Stimulated activated CD8-positive, alpha-beta memory T cell treated with anti-CD3 and anti-CD28 coated beads, Interleukin-15, amount 100 ng/mL, for 1 hour (primary cell): Measurements from ENCODE around the gene SNRNP25.
"Not testable (repeated sequence)": the region's sequence is repeated elsewhere in the genome, so short reads cannot be mapped to it uniquely, and the experiment has no call there.

Experiments used
- DNase-seq: peaks from one replicate; pipeline ENCODE4 v3.0.0-alpha.2; 2020; ENCODE audit warnings: low read depth

The SNRNP25 gene

DNA sequence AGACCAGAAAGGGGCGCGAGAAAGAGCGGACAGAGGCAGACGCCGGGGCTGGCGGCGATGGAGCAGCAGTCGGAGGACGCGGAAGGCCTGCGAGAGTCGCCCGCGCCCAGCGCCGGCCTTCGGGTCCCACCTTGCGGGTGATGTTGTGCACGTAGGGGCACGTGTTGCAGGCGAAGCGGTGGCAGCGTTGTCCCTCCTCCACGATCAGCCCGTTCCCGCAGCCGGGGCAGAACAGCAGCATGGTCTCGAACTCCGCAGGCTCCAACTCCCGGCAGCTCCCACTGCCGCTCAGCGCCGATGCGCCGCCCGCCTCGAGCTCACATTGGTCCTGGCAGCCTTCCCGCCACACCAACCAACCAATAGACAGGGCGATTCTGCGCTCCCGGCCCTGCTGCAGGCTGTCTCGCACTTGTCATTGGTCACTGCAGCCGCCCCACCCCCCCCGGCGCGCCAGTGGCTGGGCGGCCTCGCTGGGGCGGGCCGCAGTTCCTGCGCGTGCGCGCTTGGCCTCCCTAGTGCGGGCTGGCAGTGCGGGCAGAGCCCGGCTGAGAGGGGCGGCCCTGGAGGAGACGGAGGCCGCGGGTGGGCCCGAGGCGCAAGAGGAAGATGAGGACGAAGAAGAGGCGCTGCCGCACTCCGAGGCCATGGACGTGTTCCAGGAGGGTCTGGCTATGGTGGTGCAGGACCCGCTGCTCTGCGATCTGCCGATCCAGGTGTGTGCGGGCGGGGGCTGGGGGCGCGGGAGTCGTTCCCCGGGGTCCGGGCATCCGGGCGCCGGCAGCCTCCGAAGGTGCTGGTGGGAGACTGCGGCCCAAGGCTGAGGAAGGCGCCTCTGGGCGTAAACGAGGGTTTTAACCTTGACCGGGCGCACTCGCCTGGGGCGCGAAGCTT lies at the start of gene SNRNP25, which contains the start of gene POLR3K:
SNRNP25 (plus strand) TSS at position 483 of the 891 bp plus-strand sequence; CDS start at position 672, 189 bp downstream.
POLR3K (minus strand) TSS at position 263 of the 891 bp plus-strand sequence; CDS start at position 241, 22 bp downstream.
- peak; percentile 93 for DNase-seq

DNA sequence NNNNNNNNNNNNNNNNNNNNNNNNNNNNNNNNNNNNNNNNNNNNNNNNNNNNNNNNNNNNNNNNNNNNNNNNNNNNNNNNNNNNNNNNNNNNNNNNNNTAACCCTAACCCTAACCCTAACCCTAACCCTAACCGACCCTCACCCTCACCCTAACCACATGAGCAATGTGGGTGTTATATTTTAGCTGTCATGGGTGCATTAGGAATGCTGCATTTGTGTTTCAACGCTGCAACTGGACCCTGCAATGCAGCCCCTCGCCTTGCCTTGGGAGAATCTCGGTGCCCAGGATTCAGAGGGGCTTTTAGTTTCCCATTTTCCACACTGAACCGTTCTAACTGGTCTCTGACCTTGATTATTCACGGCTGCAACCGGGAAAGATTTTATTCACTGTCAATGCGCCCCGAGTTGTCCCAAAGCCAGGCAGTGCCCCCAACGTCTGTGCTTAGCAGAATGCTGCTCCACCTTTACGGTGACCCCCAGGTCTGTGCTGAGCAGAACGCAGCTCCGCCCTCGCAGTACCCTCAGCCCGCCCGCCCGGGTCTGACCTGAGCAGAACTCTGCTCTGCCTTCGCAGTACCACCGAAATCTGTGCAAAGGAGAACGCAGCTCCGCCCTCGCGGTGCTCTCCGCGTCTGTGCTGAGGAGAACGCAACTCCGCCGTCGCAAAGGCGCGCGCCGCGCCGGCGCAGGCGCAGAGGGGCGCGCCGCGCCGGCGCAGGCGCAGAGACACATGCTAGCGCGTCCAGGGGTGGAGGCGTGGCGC lies 43.5 kb upstream of the SNRNP25 start:
- no peak for DNase-seq

DNA sequence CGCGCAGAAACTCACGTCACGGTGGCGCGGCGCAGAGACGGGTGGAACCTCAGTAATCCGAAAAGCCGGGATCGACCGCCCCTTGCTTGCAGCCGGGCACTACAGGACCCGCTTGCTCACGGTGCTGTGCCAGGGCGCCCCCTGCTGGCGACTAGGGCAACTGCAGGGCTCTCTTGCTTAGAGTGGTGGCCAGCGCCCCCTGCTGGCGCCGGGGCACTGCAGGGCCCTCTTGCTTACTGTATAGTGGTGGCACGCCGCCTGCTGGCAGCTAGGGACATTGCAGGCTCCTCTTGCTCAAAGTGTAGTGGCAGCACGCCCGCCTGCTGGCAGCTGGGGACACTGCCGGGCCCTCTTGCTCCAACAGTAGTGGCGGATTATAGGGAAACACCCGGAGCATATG lies 42.9 kb upstream of the SNRNP25 start:
- peak; percentile 82 for DNase-seq

DNA sequence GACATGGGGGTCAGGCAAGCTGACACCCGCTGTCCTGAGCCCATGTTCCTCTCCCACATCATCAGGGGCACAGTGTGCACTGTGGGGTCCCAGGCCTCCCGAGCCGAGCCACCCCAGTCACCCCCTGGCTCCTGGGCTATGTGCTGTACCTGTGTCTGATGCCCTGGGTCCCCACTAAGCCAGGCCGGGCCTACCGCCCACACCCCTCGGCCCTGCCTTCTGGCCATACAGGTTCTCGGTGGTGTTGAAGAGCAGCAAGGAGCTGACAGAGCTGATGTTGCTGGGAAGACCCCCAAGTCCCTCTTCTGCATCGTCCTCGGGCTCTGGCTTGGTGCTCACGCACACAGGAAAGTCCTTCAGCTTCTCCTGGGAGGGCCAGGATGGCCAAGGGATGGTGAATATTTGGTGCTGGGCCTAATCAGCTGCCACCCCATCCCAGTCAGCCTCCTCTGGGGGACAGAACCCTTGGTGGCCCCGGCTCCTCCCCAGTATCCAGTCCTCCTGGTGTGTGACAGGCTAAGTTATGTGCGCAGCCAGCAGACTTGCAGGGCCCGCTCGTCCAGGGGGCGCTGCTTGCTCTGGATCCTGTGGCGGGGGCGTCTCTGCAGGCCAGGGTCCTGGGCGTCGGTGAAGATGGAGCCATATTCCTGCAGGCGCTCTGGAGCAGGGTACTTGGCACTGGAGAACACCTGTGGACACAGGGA lies 36.4 kb upstream of the SNRNP25 start:
- not testable (repeated sequence) for DNase-seq

DNA sequence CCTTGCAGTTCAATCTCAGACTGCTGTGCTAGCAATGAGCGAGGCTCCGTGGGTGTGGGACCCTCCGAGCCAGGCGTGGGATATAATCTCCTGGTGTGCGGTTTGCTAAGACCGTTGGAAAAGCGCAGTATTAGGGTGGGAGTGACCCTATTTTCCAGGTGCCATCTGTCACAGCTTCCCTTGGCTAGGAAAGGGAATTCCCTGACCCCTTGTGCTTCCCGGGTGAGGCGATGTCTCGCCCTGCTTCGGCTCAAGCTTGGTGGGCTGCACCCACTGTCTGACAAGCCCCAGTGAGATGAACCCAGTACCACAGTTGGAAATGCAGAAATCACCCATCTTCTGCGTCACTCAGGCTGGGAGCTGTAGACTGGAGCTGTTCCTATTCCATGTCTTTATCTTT lies 32.7 kb upstream of the SNRNP25 start:
- DNase-seq = not testable (repeated sequence)

DNA sequence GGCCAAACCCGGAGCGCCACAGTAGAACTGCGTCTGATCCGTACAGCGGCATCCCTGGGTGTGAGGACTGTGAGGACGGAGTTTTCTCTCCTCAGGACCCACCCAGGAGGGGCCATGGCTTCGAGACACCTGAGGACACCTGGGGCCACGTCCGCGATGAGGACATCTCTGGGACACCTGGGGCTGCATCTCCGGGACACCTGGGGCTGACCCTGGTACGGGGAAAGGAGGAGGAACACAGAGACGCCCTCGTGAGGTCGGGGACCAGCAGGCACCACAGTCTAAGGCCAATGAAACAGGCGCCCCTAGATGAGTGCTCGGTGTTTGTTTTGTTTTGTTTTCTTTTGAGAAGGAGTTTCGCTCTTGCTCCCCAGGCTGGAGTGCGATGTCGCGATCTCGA lies 29.5 kb upstream of the SNRNP25 start:
- not testable (repeated sequence) for DNase-seq

DNA sequence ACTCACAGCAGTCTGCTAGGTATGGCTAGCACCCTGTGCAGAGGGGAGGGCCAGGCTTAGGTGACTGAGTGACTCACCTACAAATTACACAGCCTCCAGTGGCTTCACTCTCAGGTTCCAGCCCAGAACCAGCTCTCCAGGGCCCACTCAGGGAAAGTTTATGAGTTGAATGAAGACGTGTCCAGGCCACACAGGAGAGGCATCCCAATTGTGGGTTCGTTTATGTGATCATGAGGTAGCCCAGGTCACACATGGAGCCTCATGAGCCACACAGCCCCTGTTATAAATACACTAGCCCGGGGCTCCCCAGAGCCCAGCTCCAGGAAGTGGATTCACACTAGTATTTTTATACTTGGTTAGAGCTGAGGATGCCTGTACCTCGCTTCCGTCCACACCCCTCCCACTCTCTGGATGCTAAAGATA lies 27.7 kb upstream of the SNRNP25 start:
- not testable (repeated sequence) for DNase-seq

DNA sequence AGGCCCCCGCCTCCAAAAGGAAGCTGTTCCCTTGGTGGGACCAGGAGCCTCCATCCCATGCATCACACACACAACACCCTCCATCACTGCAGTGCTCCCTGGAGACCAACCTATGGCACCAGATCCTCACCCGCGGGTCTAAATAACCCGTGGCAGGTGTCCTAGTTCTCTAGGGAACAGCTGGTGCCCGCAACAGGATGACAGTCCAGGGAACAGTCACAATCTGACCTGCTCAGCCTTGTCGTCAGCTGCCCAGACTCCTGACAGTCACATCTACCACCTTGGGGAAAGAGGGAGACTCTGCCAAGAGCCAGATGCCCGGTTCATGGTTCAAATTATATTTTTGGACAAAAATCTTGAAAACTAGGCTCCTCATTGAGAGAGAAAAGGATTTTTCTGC lies 23.0 kb upstream of the SNRNP25 start:
- DNase-seq = not testable (repeated sequence)

DNA sequence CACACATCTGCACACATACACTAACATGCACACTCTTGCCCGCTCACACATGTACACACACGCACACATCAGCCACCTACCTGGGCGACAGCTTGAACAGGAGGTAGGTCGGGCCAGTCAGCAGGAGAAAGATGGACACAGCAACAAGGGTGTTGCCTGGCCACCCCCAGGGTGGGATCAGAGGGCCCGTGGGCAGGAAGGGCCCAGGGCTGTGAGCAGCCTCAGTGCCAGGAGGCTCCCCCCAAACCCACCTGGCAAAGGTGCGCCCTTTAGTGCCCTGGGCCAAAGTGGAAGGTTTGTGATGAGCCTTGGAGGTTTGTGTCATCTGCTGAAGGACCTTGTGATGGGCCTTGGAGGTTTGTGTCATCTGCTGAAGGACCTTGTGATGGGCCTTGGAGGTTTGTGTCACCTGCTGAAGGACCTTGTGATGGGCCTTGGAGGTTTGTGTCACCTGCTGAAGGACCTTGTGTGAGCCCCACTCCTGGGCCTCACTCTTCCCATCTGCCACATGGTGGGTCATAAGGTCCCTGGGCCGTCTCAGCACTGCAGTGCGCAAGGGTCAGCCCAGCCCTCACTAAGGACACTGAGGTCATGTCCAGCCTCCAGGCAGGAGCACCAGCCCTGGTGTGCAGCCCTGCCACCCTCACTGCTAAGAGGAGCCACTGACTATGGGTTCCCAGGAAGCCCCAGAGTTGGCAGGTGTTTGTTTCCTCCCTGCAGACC lies 20.3 kb upstream of the SNRNP25 start:
- not testable (repeated sequence) for DNase-seq

DNA sequence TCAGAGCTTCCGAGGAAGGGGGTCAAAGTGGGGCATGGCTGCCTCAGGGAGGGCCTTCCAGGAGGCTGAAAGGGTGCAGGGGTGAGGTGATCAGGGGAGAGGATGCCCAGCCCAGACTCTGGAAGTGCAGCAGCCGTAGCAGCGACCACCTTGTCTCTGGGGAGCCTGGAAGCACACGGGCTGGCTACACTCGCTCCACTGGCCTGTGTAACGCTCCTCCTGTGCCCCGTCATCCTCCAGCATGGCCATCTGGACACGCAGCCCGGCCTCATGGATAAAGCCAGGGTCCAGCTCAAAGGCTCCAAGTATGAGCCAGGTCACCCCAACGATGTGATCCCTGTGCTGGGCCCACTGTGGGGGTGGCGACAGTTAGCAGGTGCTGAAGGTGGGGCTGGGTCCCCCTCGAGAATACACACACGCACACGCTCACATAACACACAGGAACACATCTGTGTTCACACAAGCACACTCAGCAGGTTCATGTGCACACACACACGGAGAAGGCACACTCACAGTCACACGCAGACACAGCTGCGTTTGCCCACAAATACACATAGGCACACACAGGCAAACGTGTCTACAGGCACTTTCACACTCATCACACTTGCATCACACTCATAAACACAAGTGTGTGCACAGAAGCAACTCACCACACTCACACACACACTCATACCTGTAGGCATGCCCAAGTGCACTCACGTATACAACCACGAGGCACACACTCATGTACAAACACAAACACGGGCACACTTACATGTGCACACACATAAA lies 19.6 kb upstream of the SNRNP25 start:
- DNase-seq = no peak

DNA sequence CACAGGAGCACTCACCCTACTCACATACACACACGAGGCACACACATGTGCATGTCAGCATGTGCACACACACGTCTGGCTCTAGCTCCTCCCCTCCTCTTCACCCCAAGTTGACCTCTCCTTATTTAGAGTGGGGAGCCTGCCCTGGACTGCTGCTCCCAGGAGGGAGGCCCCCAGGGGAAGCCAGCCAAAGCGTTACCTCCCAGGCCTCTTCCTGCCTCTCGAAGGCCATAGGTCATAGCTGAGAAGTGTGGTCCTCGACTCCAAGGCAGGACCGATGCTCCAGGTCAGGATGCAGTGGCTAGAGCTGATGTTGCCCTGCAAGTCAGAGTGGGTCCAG lies 19.0 kb upstream of the SNRNP25 start:
- no peak for DNase-seq

DNA sequence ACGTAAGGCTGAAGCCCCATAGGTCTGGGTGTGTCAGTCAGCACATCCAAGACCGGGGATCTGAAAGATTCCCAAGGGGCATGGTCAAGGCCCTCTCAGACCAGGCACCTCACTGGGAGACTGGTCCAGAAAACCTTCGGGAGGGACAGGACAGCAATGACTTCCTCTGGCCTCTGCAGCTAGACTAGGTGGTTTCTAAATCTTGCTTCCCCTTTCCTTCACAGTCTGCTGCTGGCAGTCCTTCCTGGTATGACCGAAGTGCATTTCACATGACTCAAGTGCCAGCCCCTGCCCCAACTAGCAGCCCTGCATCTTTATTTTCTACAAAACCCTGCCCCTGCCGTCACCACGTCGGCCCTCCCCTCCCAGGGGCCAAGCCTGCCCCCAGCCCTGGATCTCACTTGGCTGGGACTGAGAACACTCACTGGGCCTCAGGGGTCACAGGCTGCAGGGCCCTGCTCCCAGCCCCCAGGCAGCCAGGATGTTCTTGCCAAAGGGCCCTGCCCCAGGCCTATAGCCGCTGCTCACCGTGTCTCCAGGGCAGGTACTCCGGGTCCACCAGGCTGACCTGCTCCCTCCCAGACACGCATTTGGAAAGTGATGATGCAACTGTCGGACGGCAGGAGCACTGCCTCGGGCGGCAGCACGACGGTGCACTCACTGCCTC lies 18.5 kb upstream of the SNRNP25 start:
- no peak for DNase-seq

DNA sequence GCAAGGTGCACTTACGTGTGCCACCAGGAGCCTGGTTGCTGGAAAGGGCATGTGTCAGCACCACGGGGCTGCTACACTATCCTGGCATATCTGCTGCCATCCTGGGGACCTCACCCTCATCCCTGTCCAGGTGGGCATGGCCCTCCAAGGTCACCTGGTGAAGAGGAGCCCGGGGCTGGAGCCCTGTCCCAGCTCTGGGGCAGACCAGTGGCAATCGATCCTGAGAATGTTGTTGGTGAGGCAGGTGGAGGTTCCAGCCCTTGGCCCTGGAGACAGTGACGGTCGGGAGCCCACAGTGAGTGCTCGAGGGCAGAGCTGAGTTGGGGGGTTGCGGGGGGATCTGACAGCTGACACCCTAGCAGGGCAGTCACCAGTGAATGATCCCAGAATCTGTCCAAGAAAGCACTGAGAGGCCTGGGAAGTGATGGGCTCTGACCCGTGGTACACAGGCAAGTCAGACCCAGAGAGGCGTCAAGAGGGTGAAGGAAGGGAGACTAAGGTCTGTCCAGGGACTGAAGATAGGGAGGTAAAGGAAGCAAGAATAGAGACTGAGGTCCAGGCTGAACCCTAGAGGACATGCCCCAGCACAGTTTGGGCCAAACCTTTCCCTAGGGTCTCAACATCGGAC lies 17.8 kb upstream of the SNRNP25 start:
- DNase-seq = no peak

DNA sequence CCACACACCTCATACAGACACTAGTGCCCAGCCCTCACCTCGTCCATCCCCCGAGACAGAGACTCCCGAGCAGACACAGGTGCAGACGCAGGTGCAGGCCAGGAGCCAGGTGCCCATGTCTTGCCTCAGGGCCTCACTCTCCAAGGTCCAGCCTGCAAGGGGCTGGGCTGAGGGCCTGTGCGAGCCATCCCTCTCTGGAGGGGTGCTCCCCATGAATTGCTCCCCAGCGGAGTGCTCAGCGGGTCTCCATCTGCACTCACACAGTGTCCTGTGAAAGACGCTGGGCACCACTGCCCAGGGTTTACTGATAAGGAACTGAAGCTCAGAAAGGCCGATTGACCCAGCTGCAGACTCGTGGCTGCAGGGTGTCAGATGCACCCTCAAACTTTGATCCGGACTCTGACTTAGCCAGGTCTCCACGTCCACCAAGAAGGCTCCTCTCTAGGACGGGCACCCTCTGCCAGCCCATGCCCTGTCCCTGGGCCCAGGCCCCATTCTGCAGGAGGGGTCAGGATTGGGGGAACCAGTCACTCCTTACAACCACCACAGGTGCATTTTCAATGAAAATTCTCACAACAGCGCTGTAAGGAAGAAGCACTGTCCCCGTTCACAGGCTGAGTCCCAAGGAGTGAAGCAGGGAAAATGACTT lies 17.2 kb upstream of the SNRNP25 start:
- no peak for DNase-seq

DNA sequence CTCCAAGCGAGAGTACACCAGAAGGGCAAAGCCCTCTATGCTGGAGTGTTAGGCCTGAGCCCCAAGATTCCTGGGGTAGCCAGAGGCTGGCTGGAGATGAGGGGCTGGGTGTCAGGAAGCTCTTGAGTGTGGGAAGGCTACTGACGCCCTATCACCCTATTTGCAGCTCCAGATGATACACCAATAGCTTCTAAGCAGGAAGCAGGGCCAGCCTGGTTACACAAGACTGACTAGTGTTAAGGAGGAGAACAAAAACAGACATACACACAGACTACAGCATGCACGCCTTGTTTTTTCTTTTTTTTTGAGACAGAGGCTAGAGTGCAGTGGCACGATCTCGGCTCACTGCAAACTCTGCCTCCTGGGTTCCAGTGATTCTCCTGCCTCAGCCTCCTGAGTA lies 16.1 kb upstream of the SNRNP25 start:
- no peak for DNase-seq

DNA sequence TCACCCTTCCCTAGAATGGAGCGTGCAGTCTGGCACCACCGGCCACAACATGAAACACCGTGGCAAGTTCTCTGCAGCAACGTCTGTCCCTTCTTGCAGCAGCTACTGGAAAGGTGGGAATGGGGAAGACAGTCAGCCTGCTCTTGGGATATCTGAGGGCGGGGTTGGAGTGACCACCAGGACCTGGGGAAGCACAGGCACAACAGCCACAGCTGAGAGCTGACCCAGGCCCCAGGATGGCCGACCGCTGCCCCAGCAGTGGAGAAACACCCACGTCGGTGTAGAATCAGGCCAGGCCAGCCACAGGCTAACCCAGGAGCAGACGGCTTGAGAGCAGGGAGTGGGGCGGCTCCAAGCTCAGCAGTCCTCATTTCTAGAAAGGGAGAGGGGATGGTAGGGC lies 15.4 kb upstream of the SNRNP25 start:
- DNase-seq = not testable (repeated sequence)

DNA sequence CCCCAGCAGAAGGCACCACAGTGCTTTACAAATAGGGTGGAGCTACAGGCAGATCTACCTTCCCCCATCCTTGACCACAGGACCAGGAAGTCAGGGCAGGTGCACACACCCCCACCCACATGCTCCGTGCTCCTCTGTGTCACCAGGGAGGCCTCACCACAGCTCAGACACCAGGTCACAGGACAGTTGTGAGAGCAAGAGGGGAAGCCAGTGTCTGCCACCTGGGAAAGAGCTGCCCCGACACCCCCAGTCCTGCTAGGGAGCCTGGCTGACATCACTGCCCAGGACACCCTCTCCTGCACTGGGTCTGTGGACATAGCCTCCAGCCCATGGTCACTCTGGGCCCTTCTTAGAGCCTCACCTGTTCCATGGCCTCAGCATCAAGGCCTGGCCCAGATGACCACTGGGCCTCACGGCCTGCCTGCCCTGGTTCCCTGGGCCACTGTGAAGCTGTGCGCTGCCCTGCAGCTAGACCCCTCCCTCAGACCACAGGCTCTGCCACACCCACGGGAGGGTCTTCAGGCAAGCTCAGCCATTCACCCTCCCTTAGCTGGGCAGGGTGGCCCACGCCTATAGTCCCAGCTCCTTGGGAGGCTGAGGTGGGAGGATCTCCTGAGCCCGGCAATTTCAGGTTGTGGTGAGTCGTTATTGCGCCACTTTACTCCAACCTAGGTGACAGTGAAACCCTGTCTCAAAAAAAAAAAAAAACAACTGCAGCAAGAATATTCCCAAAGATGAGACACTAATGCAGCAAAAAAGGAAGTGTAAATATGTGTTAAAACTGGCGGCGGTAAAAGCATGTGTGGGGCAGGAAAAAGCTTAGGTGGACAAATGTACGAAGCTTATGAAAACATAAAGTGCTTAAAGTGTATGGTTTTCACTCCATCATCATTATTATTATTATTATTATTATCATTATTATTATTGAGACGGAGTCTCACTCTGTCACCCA lies 14.4 kb upstream of the SNRNP25 start:
- DNase-seq = no peak

DNA sequence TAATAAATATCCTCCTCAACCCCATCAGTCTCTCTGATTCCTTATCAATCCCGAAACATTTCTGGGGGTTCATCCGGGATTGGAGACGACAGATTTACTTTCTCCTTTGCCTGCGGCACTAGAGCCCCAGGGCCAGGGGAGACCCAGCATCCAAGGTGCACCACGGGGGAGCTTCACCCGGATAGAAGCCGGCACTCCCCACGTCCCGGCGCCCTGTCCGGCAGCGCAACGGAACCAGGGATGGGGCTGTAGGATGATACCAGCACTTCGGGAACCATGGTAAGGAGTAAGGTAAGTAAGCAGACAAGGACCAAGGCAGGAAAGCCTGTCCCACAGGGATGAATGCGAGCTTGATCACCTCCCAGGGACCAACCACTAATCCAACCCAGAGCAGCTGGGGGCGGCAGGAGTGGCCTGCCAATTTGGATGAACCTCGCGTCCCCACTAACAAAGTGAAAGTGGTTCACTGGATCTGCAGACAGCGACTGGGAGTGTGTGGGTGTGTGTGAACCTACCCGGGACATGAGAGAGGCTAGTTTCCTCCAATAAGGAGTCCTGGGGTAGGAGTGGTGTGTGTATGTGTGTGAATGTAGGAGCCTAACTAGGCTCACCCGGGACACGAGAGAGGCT lies 12.1 kb upstream of the SNRNP25 start:
- DNase-seq = no peak
